NT2/D1 (cell line): ENCODE data around the gene LITAFD.

Experiments used
- SUZ12 ChIP-seq: IDR thresholded peaks from 2 replicates; pipeline ENCODE4 v1.6.1; 2011; ENCODE audit not compliant: insufficient read length, insufficient read depth; ENCODE audit errors: extremely low read depth
- ZNF274 ChIP-seq: IDR thresholded peaks from 2 replicates; pipeline ENCODE4 v1.6.1; 2011; ENCODE audit warnings: mild to moderate bottlenecking, low read depth, low read length

GRCh38 chr16:8894736-8895334 lies 12.7 kb downstream of the LITAFD start:
- TF ChIP-seq ZNF274 = no peak
- no peak for TF ChIP-seq SUZ12
